Fibroblast of lung (primary cell): Measurements from ENCODE around the gene LRRC8D.

ENCODE experiments used
- CTCF ChIP-seq, 2 donors: IDR thresholded peaks in 1 of 2; conservative IDR thresholded peaks in 1 of 2; 1 replicate in 1 of 2; 2 replicates in 1 of 2; pipeline ENCODE4 v1.5.1; 2011 to 2012; ENCODE audit warnings: low read length in 2 of 2, control low read depth in 1 of 2, inconsistent platforms in 1 of 2, low read depth in 1 of 2, mild to moderate bottlenecking in 1 of 2
- EZH2 ChIP-seq: IDR thresholded peaks from 2 replicates; pipeline ENCODE4 v1.5.1; 2012; ENCODE audit warnings: low read length, control low read depth, mild to moderate bottlenecking; ENCODE audit errors: missing control alignments

DNA sequence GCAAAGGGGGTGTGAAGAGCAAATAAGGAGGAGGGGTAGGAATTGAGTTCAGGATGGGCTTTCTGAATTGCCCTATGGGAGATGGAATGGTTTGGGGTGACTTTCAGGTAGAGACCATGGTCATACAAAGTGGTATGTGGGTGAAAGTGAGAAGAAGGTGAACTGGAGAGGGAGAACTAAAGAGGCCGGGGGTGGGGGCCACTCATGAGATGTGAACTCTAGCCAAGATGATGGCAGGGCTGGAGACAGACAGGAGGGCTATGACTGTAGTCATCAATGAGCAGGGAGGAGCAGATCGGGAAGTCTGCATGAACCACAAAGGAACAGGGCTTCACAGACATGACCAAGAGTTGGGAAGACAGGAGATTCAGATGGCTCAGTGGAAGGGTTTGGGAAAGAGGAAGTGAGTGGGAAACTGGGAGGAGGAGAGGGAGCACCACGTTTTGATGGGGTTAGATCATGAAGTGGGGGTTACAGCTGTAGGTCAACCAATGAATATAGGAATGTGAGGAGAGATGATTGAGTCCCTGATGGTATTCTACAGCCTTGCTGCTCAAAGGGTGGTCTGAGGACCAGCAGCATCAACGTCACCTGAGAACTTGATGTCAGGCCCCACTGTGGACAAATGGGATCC lies 20.7 kb upstream of the LRRC8D start:
- TF ChIP-seq CTCF (conservative IDR thresholded peaks at IDR 0.05 in 1 of 2, IDR thresholded peaks at IDR 0.05 in 1 of 2; ENCODE audit: low read depth in 1 of 2, low read length in 2 of 2): no peak
- TF ChIP-seq EZH2: no peak
